Astrocyte of the cerebellum (primary cell): ENCODE results near the gene PARD6A.

ENCODE experiments used
- DNase-seq: peaks from one replicate; pipeline ENCODE4 v3.0.0-alpha.2; 2011; ENCODE audit warnings: low read depth
- H3K4me3 ChIP-seq: 2 replicates; pipeline ENCODE4 v1.5.1; 2011; ENCODE audit warnings: mild to moderate bottlenecking, low read depth, low read length, moderate library complexity
- in situ Hi-C: cut with HindIII; loops from 2 replicates; pipeline ENCODE4 v1.10.0; 2017; ENCODE audit warnings: low sequenced_read_pairs
- TF ChIP-seq, protein P1 (sequence below): IDR thresholded peaks from 2 replicates; pipeline ENCODE4 v1.5.1; 2012; ENCODE audit warnings: low read length, low read depth, moderate library complexity, mild to moderate bottlenecking; ENCODE audit errors: missing control alignments

The PARD6A gene

DNA sequence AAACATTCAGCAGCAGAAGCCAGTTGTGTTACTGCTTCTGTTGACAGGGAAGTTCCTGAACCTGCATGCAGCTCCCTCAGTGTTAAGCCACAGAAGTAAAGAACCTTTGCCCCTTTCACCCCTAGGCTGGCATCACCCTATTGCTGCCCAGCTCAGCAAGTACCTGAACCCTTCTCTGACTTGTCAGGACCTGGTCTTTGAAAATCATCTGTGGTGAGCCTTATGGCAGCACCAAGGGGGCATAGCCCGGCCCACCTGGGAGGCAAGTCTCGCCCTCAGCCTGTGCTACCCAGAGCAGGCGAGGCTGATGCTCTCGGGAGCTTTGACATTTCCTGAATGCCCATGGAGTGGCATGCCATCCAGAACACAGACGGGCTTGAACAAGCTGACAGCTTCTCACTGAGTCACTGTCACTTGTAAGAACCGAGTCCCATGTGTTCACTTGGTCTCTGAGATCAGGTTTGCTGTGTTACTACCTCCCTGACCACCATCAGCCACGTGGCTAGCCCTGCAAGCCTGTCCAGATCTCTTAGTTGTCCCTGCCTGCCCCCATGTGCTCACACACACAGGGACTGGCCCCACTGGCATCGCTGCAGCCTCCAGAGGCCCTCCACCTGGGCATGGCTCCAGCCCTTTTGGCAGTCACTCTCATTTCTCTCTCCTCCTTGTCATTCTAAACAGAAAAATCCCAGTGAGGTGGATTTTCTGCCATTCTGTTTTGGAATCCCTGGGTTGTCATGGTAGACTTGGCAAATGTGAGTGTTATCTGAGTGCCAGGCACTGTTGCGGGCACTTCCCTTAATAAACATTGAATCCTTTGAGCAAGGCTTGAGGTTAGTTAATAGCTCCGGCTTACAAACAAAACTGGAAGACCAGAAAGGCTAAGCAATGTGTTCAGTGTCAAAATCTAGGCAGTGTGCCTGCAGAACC is 18.7 kb upstream of the PARD6A start:
- H3K4me3 ChIP-seq = no peak overlapping the region
- DNase-seq = peak; percentile 13
- TF ChIP-seq, protein P1, sequence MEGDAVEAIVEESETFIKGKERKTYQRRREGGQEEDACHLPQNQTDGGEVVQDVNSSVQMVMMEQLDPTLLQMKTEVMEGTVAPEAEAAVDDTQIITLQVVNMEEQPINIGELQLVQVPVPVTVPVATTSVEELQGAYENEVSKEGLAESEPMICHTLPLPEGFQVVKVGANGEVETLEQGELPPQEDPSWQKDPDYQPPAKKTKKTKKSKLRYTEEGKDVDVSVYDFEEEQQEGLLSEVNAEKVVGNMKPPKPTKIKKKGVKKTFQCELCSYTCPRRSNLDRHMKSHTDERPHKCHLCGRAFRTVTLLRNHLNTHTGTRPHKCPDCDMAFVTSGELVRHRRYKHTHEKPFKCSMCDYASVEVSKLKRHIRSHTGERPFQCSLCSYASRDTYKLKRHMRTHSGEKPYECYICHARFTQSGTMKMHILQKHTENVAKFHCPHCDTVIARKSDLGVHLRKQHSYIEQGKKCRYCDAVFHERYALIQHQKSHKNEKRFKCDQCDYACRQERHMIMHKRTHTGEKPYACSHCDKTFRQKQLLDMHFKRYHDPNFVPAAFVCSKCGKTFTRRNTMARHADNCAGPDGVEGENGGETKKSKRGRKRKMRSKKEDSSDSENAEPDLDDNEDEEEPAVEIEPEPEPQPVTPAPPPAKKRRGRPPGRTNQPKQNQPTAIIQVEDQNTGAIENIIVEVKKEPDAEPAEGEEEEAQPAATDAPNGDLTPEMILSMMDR = no peak
- in situ Hi-C loops = no loop called here

DNA sequence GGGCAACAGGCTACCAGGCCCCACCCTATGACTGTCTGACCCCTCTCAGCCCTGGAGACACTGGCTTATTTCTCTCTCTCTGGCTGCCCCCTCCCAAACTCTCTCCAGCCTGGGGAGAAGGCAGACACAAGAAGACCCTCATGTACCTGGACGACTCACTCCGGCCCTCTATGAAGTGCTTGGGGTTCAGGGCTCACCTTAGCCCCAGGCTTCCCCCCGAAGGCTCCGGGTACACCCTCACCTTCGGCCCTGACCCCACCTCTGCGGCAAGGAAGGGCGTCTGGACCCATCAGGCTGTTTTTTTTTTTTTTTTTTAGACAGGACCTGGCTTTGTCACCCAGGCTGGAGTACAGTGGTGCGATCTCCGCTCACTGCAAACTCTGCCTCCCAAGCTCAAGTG is 16.7 kb upstream of the PARD6A start:
- H3K4me3 ChIP-seq = no peak overlapping the region
- DNase-seq = no peak
- in situ Hi-C loops = no loop called here
- TF ChIP-seq, protein P1 = no peak

DNA sequence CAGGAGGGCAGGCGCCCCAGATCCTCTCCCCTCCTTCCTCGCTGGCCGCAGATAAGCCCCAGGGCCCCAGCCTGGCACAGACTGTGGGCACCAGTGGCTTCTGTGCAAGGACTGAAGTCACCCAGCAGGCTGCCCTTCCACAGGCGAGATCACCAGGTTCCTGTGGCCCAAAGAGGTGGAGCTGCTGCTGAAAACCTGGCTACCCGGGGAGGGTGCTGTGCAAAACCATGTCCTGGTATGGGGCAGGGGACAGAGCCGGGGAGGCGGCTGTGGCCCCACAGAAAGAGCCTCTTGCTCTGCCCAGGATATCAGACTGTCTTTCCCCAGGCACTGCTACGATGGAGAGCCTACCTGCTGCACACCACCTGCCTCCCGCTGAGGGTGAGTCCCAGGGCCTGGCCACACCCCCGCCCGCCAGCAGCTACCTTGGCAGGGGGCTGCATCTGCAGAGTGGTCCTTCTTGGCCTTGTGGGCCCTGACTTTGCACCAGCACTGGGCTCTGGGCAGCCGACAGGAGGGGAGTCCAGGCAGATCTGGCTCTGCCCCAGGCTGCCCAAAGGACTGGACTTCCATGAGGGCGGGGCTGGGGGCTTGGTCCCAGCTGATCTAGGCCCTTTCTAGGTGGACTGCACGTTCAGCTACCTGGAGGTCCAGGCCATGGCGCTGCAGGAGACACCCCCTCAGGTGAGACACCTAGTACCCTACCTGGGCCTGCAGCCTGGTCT is 15.2 kb upstream of the PARD6A start:
- TF ChIP-seq, protein P1 = no peak
- H3K4me3 ChIP-seq = no peak overlapping the region
- no peak for DNase-seq
- in situ Hi-C loops = no loop called here

DNA sequence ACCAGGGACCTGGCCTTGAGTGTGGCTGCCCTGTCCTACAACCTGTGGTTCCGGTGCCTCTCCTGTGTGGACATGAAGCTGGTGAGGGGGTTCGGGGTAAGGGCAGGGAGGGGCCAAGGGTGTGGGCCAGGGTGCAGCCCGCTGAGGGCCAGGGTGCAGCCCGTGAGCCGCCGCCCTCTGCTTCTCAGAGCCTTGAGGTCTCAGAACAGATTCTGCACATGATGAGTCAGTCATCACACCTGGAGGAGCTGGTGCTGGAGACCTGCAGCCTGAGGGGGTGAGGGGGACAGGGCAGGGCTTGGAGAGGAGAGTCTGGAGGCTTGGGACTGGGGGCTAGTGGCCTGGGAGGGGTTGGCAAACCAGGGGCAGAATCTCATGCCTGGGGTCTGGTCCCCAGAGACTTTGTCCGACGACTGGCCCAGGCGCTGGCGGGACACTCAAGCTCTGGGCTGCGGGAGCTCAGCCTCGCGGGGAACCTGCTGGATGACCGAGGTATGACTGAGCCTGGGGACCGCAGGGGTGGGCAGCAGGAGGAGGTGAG is 13.6 kb upstream of the PARD6A start:
- TF ChIP-seq, protein P1 = no peak
- in situ Hi-C loops = no loop called here
- no peak for DNase-seq
- no peak overlapping the region for H3K4me3 ChIP-seq

DNA sequence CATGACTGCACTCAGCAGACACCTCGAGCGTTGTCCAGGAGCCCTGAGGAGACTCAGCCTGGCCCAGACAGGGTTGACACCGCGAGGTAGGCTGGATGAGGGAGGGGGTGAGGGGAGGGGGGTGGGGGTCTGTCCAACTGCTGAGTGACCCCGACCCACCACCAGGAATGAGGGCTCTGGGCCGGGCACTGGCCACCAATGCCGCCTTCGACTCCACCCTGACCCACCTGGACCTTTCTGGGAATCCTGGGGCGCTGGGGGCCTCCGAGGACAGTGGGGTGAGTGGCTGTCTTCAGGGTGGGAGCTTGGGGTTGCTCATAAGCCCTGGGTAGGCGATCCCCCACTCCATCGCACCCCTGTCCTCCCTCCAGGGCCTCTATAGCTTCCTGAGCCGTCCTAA is 13.1 kb upstream of the PARD6A start:
- no peak for DNase-seq
- no peak overlapping the region for H3K4me3 ChIP-seq
- TF ChIP-seq, protein P1 = no peak
- in situ Hi-C loops = no loop called here

DNA sequence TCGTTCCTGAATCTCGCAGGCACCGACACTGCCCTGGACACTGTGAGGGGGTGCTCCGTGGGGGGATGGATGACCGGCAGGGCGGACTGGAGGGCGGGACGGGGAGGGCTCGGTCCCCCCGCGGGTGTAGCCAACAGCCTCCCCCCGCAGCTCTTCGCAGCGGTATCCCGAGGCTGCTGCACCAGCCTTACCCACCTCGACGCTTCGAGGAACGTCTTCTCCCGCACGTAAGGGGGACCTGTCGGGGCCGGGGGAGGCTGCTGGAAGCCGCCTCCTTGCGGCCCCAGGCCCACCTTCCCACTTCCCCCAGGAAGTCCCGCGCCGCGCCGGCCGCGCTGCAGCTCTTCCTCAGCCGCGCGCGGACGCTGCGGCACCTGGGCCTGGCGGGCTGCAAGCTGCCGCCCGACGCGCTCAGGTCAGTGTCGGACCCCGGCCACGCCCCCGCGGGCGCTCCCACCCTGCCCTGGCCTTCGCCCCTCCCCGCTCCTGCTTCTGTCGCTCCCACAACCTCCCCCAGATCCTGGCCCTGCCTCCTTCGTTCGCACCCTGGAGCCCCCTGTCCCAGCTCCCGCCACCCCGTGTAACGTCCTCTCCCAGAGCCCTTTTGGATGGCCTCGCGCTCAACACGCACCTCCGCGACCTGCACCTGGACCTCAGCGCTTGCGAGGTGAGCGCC is 12.5 kb upstream of the PARD6A start:
- in situ Hi-C loops = no loop called here
- DNase-seq = no peak
- H3K4me3 ChIP-seq = no peak overlapping the region
- TF ChIP-seq, protein P1 = no peak
